Fibroblast of peridontal ligament (primary cell): Measurements from ENCODE around the gene BCAS3.
A peak's percentile ranks its signal among the peaks of the same experiment; 100 is the strongest.
"Not testable (repeated sequence)": the region's sequence is repeated elsewhere in the genome, so short reads cannot be mapped to it uniquely, and the experiment has no call there.

Source experiments
- DNase-seq: peaks from one replicate; pipeline ENCODE4 v3.0.0-alpha.2; 2010; ENCODE audit errors: extremely low read depth

Gene BCAS3

GRCh38 chr17:60677308-60678117 is at the start of gene BCAS3:
Gene BCAS3, plus strand, starts transcription at chr17:60677851.
- peak; percentile 99 for DNase-seq

GRCh38 chr17:60628252-60628889 is 49.3 kb upstream of the BCAS3 start:
- no peak for DNase-seq

GRCh38 chr17:60629120-60629519 is 48.5 kb upstream of the BCAS3 start:
- DNase-seq = no peak

- no peak for DNase-seq
Observed at GRCh38 chr17:60630352-60630751, 47.3 kb upstream of the BCAS3 start.

- DNase-seq = no peak
Observed at GRCh38 chr17:60631119-60631518, 46.5 kb upstream of the BCAS3 start.

- DNase-seq = no peak
Observed at GRCh38 chr17:60637683-60638082, 40.0 kb upstream of the BCAS3 start.

GRCh38 chr17:60639019-60639330 is 38.7 kb upstream of the BCAS3 start:
- DNase-seq = no peak

- DNase-seq = peak; percentile 30
Observed at GRCh38 chr17:60640503-60640902, 37.1 kb upstream of the BCAS3 start.

GRCh38 chr17:60641126-60641525 is 36.5 kb upstream of the BCAS3 start:
- no peak for DNase-seq

- DNase-seq = peak; percentile 86
Observed at GRCh38 chr17:60641810-60642220, 35.8 kb upstream of the BCAS3 start.

- no peak for DNase-seq
Observed at GRCh38 chr17:60645918-60646523, 31.6 kb upstream of the BCAS3 start.

- DNase-seq = no peak
Observed at GRCh38 chr17:60646701-60647100, 30.9 kb upstream of the BCAS3 start.

GRCh38 chr17:60647705-60648104 is 29.9 kb upstream of the BCAS3 start:
- DNase-seq = no peak

GRCh38 chr17:60652454-60653247 is 25.0 kb upstream of the BCAS3 start:
- DNase-seq = no peak

- DNase-seq = no peak
Observed at GRCh38 chr17:60653569-60653968, 24.1 kb upstream of the BCAS3 start.

GRCh38 chr17:60656499-60656898 is 21.2 kb upstream of the BCAS3 start:
- no peak for DNase-seq

- DNase-seq = no peak
Observed at GRCh38 chr17:60659156-60659555, 18.5 kb upstream of the BCAS3 start.

- DNase-seq = no peak
Observed at GRCh38 chr17:60661489-60661888, 16.2 kb upstream of the BCAS3 start.

- DNase-seq = peak; percentile 62
Observed at GRCh38 chr17:60664022-60664421, 13.6 kb upstream of the BCAS3 start.

GRCh38 chr17:60665602-60666001 is 12.0 kb upstream of the BCAS3 start:
- DNase-seq = no peak

- not testable (repeated sequence) for DNase-seq
Observed at GRCh38 chr17:60668741-60669140, 8.9 kb upstream of the BCAS3 start.

GRCh38 chr17:60671482-60671881 is 6.2 kb upstream of the BCAS3 start:
- DNase-seq = no peak
